DMS53 (cell line): ENCODE data around the gene PTPN7.
"Not testable (repeated sequence)": the region's sequence is repeated elsewhere in the genome, so short reads cannot be mapped to it uniquely, and the experiment has no call there.

Experiments used
- DNase-seq: peaks from one replicate; lab custom pipeline; 2025; lab: John Stamatoyannopoulos, UW

PTPN7 gene

DNA sequence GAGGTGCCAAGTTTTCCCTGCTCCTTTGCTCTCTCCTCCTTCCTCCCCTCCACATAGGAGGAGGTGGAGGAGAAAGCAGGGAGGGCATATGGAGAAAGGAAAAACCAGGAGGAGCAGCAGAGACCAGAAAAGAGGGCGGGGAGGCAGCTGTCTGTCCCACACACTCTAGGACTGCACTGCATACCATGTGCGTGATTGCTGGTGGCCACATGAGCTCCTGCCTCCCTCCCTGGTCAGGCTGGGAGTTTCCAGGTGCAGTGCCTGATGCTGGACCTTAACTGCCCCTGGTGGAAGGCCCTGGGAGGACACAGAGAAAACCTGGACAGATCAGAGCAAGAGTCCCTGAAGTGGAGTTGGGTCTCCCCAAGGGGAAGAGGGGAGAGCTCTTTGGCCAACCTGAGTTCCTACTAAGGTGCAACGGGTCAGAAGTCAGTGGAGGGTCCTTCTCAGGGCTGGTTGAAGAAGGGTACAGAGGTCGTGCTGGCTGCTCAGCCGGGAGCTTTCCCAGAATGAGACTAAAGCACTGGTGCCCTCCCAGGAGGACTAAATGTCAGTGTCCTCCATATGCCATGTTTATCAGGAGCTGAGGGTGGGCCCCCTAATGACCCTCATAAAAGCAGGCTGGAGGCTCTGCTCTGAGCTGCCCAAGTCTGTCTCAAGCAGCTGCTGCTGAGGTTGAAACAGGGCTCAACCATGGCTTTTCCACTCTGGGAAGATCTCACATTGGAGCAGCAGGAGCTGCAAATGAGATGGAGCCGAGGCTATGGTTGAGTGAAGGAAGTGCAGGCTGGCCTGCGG, 29.7 kb upstream of the PTPN7 start:
- peak; percentile 74 for DNase-seq

GRCh38 chr1:202189001-202189790, 28.8 kb upstream of the PTPN7 start:
- DNase-seq = peak; percentile 88

GRCh38 chr1:202187697-202188407, 27.4 kb upstream of the PTPN7 start:
- DNase-seq = no peak

DNA sequence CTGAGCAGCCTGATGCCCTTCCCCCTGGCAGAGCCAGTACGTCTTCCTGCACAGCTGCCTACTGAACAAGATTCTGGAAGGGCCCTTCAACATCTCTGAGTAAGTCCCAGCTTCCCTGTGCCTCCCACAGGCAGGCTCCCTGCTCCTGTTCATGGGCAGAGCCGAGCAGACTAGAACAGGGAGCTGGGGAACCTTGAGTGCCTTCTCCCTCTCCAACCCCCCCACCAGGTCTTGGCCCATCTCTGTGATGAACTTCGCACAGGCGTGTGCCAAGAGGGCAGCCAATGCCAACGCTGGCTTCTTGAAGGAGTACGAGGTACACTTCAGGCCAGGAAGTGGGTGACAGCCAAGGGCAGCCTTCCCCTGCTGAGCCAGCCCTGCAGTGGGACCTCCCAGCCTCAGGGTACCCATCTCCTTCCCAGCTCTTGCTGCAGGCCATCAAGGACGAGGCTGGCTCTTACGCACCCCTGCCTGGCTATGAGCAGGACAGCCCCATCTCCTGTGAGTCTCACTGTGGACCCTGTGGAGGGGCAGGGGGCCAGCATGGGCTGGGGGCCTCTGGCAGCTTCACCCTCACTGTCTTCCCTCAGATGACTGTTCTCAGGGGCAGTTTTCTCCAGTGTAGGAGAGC, 26.8 kb upstream of the PTPN7 start:
- DNase-seq = no peak

DNA sequence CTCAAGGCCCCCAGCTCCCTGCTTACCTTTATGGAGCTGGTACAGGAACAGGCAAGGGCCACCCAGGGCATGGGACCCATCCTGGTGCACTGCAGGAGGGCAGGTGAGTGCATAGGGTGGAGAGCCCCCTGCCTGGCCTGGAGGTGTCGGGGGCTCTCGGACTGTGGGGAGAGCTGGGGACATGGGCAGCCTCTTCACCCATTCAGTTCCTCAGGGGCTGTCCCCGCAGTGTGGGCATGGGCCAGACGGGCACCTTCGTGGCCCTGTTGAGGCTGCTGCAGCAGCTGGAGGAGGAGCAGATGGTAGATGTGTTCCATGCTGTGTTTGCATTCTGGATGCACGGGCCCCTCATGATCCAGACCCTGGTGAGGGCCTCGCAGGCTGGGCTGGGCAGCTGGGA, 25.9 kb upstream of the PTPN7 start:
- DNase-seq = no peak

- peak; percentile 97 for DNase-seq
Measured at GRCh38 chr1:202184750-202185460, 24.5 kb upstream of the PTPN7 start.

GRCh38 chr1:202182040-202182877, 21.9 kb upstream of the PTPN7 start:
- no peak for DNase-seq

GRCh38 chr1:202181586-202181985, 21.2 kb upstream of the PTPN7 start:
- DNase-seq = no peak

DNA sequence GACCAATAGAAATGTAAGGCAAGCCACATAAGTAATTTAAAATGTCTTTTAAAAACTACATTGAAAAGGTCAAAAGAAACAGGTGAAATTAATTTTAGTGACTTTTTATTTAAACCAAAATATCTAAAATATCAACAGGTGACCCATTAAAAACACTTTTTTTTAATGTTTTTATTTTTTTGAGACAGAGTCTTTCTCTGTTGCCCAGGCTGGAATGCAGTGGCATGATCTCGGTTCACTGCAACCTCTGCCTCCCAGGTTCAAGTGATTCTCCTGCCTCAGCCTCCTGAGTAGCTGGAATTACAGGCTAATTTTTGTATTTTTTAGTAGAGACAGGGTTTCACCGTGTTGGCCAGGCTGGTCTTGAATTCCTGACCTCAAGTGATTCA, 20.3 kb upstream of the PTPN7 start:
- not testable (repeated sequence) for DNase-seq

GRCh38 chr1:202179828-202180750, 19.7 kb upstream of the PTPN7 start:
- no peak for DNase-seq

DNA sequence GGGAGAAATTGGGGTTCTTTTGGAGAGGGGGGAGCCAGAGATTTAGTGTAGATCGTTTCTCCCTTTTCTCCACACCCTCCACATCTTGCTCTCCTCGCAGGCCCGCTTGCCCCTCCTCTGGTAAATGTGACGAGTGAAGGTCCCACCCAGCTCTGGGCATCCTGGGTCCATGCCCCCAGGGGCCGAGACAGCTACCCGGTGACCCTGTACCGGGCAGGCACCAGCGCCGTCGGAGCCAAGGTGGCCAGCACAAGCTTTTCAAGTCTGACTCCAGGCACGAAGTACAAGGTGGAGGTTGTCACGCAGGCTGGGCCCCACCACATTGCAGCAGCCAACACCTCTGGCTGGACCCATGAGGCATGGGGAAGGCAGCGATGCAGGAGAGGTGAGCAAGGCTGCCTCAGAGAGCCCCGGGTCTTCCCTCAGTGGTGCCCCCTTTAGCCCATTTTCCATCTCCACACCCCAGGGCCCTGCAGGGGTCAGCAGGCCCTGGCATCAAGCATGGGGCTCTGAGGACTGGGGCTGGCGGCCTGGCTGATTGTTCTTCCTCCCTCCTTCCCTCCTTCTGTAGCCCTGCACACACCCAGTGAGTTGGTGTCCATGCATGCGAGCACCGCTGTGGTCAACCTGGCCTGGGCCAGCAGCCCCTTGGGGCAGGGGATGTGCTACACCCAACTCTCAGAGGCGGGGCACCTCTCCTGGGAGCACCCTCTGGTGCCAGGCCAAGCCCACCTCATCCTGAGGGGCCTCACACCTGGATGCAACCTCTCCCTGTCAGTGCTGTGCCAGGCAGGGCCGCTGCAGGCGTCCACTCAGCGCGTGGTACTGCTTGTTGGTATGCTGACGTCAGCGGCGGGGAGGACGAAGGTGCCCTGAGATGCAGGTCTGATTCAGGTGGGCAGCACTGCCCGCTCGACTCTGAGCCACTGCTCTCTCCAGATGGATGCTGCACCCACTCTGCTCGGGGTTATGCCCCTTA, 16.8 kb upstream of the PTPN7 start:
- DNase-seq = no peak

GRCh38 chr1:202173993-202174392, 13.6 kb upstream of the PTPN7 start:
- DNase-seq = peak; percentile 46

DNA sequence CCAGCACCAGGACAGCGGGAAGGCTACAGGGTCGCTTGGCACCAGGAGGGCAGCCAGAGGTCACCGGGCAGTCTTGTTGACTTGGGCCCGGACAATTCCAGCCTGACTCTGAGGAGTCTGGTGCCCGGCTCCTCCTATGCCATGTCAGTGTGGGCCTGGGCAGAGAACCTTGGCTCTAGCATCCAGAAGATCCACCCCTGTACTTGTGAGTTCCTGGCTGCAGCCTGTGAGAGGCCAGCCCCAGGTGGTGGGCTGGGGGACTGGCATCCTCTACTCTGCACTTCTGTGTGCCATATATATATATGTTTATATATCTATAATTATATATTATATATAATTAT, 11.6 kb upstream of the PTPN7 start:
- DNase-seq = no peak

- DNase-seq = no peak
Measured at GRCh38 chr1:202171292-202172014, 11.1 kb upstream of the PTPN7 start.

DNA sequence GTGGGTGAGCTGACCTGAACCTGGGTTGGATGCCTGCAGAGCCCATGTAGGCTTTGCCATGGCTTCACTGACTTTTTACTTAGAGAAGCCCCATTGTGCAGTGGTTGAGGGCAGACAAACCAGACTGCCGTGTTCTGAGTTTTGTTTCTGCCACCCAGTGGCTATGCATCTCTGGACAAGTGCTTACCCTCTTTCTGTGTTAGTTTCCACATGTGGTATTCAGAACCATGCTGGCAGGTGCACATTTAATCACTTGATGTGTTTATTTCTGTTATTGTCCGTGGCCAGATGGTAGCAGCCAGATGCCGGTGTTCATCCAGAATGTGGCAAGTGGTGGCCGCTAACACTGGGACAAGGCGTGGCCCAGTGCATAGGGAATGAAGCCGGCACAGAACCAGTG, 10.3 kb upstream of the PTPN7 start:
- DNase-seq = peak; percentile 48

DNA sequence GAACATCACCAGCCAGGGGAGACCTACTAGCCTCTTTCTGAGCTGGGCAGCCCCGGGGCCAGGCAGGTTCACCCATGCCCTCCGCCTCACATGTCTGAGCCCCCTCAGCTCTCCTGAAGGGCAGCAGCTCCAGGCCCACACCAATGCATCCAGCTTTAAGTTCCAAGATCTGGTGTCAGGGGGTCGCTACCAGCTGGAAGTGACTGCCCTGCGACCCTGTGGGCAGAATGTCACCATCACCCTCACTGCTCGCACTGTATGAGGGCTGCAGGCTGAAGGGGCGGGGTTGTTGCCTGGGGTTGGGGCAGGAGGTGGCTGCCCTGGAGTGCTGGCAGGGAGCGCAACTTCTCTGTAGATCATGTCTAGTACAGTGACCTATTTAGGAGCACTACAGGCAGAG, 8.5 kb upstream of the PTPN7 start:
- DNase-seq = no peak

DNA sequence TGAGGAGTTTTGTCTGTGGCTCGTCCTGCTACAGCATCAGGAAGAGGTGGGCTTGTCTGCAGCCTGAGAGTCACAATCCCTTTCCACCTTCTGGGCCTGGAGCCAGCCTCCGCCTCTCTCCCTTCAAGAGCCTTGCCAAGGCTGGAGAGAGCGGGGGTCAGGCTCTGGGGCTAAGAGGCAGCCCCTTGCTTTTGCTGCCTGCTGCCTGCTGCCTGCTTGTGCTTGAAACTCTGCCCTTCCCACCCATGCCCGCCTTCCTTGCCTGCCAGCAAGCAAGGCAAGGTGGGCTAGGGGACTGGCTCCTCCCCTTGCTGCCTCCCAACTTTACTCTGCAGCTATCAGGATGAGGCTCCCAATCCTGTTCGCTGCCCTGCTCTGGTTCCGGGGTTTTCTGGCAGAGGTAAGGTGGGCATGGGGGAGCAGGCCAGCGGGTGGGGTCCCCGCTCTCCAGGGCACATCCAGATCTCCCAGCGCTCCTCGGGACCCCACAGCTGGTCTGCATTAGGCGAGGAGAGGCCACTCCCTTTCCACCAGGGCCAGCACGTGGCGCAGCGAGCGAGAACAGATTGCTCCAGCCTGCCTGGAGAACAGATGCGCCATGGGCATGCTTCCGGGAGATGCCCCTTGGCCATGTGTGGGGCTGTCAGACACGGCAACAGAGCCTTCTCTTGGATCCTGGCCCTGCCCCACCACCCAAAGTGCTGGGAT, 7.5 kb upstream of the PTPN7 start:
- peak; percentile 40 for DNase-seq
